Stimulated activated CD4-positive, alpha-beta T cell treated with anti-CD3 and anti-CD28 coated beads, Interleukin-2, amount 100 ng/mL, for 24 hours (primary cell): Measurements from ENCODE around the gene TM9SF1.
A peak's percentile ranks its signal among the peaks of the same experiment; 100 is the strongest.

ENCODE experiments used
- DNase-seq, 2 donors: peaks; one replicate each; pipeline ENCODE4 v3.0.0-alpha.2; 2020

TM9SF1 gene

GRCh38 chr14:24195186-24196070 is at the start of gene TM9SF1:
TSS of gene TM9SF1 (minus strand) at chr14:24195441. CDS start at chr14:24195019, 422 bp downstream.
- peak; percentile 86 for DNase-seq

- DNase-seq, result peak in 1 of 2 donors; percentile 12
Observed at GRCh38 chr14:24243336-24243836, 48.1 kb upstream of the TM9SF1 start.

- DNase-seq, result peak; percentile 94 to 95
Observed at GRCh38 chr14:24241829-24242443, 46.7 kb upstream of the TM9SF1 start.

- no peak for DNase-seq
Observed at GRCh38 chr14:24240110-24240918, 45.1 kb upstream of the TM9SF1 start.

- no peak for DNase-seq
Observed at GRCh38 chr14:24238527-24239037, 43.3 kb upstream of the TM9SF1 start.

- no peak for DNase-seq
Observed at GRCh38 chr14:24238123-24238522, 42.9 kb upstream of the TM9SF1 start.

- no peak for DNase-seq
Observed at GRCh38 chr14:24237463-24237955, 42.3 kb upstream of the TM9SF1 start.

GRCh38 chr14:24236689-24237462 is 41.6 kb upstream of the TM9SF1 start:
- no peak for DNase-seq

GRCh38 chr14:24235804-24236688 is 40.8 kb upstream of the TM9SF1 start:
- DNase-seq, result no peak

GRCh38 chr14:24234095-24235005 is 39.1 kb upstream of the TM9SF1 start:
- DNase-seq, result no peak

- DNase-seq, result no peak
Observed at GRCh38 chr14:24233538-24233866, 38.3 kb upstream of the TM9SF1 start.

- DNase-seq, result peak in 1 of 2 donors; percentile 22
Observed at GRCh38 chr14:24232645-24233537, 37.6 kb upstream of the TM9SF1 start, which contains the start of gene GMPR2. TSS of gene GMPR2 (plus strand) at chr14:24232929. CDS start at chr14:24233254, 325 bp downstream.

GRCh38 chr14:24232121-24232644 is 36.9 kb upstream of the TM9SF1 start, which contains the start of gene NEDD8:
TSS of gene NEDD8 (minus strand) at chr14:24232367. CDS start at chr14:24232267, 100 bp downstream.
- DNase-seq, result peak; percentile 91 to 92

- DNase-seq, result peak in 1 of 2 donors; percentile 35
Observed at GRCh38 chr14:24231263-24232120, 36.3 kb upstream of the TM9SF1 start.

- no peak for DNase-seq
Observed at GRCh38 chr14:24228902-24229301, 33.7 kb upstream of the TM9SF1 start.

- DNase-seq, result no peak
Observed at GRCh38 chr14:24226473-24226872, 31.2 kb upstream of the TM9SF1 start.

- no peak for DNase-seq
Observed at GRCh38 chr14:24224618-24225071, 29.4 kb upstream of the TM9SF1 start.
